Endothelial cell of umbilical vein (primary cell): ENCODE data around the gene UNKL. TPM values are rescaled to one million over a fixed set of nuclear protein-coding genes. Genes with fewer than 3 reads are reported as not detected.

Experiments used
- BruUV-seq: library from RNA; stranded (reverse); fragments of 400-500 nt; replicated peaks from 2 replicates; lab custom pipeline; 2021; lab: Mats Ljungman, UMichigan
- CTCF ChIA-PET: fragments of 300-600, 350-600 bp; sonication (Branson Sonifier 250); formaldehyde crosslinking; loops from one replicate; lab custom pipeline; 2021; ENCODE audit warnings: antibody characterized with exemption, inconsistent platforms; lab: Charles Lee
- POLR2A ChIA-PET: fragments of 300-600, 350-600 bp; sonication (Branson Sonifier 250); formaldehyde crosslinking; loops from one replicate; lab custom pipeline; 2021; ENCODE audit warnings: antibody characterized with exemption, inconsistent platforms; lab: Charles Lee
- DNase-seq: peaks from one replicate; pipeline ENCODE4 v3.0.0-alpha.2; 2011; ENCODE audit warnings: low read depth, low spot score
- FAIRE-seq: peaks from 2 replicates; lab custom pipeline; 2011; peaks lifted over from hg19 to GRCh38; lab: Jason Lieb, UNC
- H2AFZ ChIP-seq: 2 replicates; pipeline ENCODE4 v1.6.0; 2012; ENCODE audit warnings: low read depth, low read length, control low read depth, inconsistent platforms
- H3K27ac ChIP-seq: 2 replicates; pipeline ENCODE4 v1.5.1; 2011; ENCODE audit warnings: low read depth, mild to moderate bottlenecking, control low read depth, low read length, moderate library complexity; ENCODE audit not compliant: insufficient read depth
- H3K27me3 ChIP-seq, 2 experiments: 2 replicates each; pipeline versions ENCODE4 v1.6.0 to v1.6.1; 2011; ENCODE audit warnings: low read length in 2 of 2, mixed read lengths in 1 of 2; ENCODE audit not compliant: control insufficient read depth in 2 of 2, insufficient read depth in 2 of 2
- H3K36me3 ChIP-seq, 2 experiments: 2 replicates in 1 of 2; 3 replicates in 1 of 2; pipeline ENCODE4 v1.5.1; 2011; ENCODE audit warnings: low read length in 2 of 2, mild to moderate bottlenecking in 1 of 2, moderate library complexity in 1 of 2; ENCODE audit not compliant: control insufficient read depth in 2 of 2, insufficient read depth in 2 of 2; ENCODE audit errors: extremely low read depth in 1 of 2
- H3K4me1 ChIP-seq: 3 replicates; pipeline ENCODE4 v1.5.1; 2011; ENCODE audit warnings: mild to moderate bottlenecking, low read length; ENCODE audit not compliant: control insufficient read depth, insufficient read depth; ENCODE audit errors: extremely low read depth
- H3K4me2 ChIP-seq: 2 replicates; pipeline ENCODE4 v1.6.1; 2011; ENCODE audit warnings: low read length, control low read depth, mixed read lengths; ENCODE audit not compliant: insufficient read depth
- H3K4me3 ChIP-seq, 3 experiments: fragments of 200-600 bp in 1 of 3; sonication (generic), shearing (Covaris generic) in 1 of 3; replicated peaks in 1 of 3; 2 replicates each; pipeline ENCODE4 v1.5.1; 2011 to 2016; ENCODE audit warnings: control low read depth in 3 of 3, low read length in 3 of 3, mild to moderate bottlenecking in 2 of 3, inconsistent platforms in 1 of 3, low read depth in 1 of 3, moderate library complexity in 1 of 3; ENCODE audit not compliant: insufficient read depth in 1 of 3
- H3K79me2 ChIP-seq: 2 replicates; pipeline ENCODE4 v1.6.0; 2012; ENCODE audit warnings: low read length, inconsistent platforms; ENCODE audit not compliant: control insufficient read depth, insufficient read depth
- H3K9ac ChIP-seq: replicated peaks from 2 replicates; pipeline ENCODE3; 2011; ENCODE audit warnings: low read length, control low read depth; ENCODE audit not compliant: insufficient read depth; ENCODE audit errors: extremely low read depth
- H3K9me1 ChIP-seq: replicated peaks from 3 replicates; pipeline ENCODE4 v1.6.0; 2011; ENCODE audit warnings: mild to moderate bottlenecking, low read length; ENCODE audit not compliant: control insufficient read depth, insufficient read depth; ENCODE audit errors: extremely low read depth
- H3K9me3 ChIP-seq: replicated peaks from 2 replicates; pipeline ENCODE4 v1.5.1; 2012; ENCODE audit warnings: low read length, inconsistent platforms; ENCODE audit not compliant: control insufficient read depth, insufficient read depth
- H4K20me1 ChIP-seq: replicated peaks from 2 replicates; pipeline ENCODE3; 2011; ENCODE audit warnings: mild to moderate bottlenecking, low read length; ENCODE audit not compliant: control insufficient read depth, insufficient read depth; ENCODE audit errors: extremely low read depth
- EZH2 ChIP-seq: IDR thresholded peaks from 2 replicates; pipeline ENCODE4 v1.6.1; 2012; ENCODE audit warnings: borderline replicate concordance, low read depth, mild to moderate bottlenecking, moderate library complexity, low read length, inconsistent platforms; ENCODE audit not compliant: severe bottlenecking
- FOS ChIP-seq: IDR thresholded peaks from 2 replicates; pipeline ENCODE4 v1.6.1; 2011; ENCODE audit warnings: mild to moderate bottlenecking, low read length, moderate library complexity, borderline replicate concordance; ENCODE audit not compliant: insufficient read depth
- GATA2 ChIP-seq: IDR thresholded peaks from 2 replicates; pipeline ENCODE4 v1.7.0; 2011; ENCODE audit warnings: low read depth, mild to moderate bottlenecking, moderate library complexity, mixed read lengths, low read length; ENCODE audit not compliant: insufficient read length, insufficient read depth
- JUN ChIP-seq: IDR thresholded peaks from 2 replicates; pipeline ENCODE4 v1.6.1; 2011; ENCODE audit warnings: borderline replicate concordance, low read depth; ENCODE audit not compliant: insufficient read length, insufficient read depth
- MYC ChIP-seq: IDR thresholded peaks from one replicate; pipeline ENCODE4 v1.6.1; 2011; ENCODE audit warnings: mild to moderate bottlenecking, low read depth, low read length
- POLR2A ChIP-seq: IDR thresholded peaks from 2 replicates; pipeline ENCODE4 v1.6.1; 2012; ENCODE audit warnings: low read depth, mild to moderate bottlenecking, control low read depth, low read length
- POLR2AphosphoS5 ChIP-seq: IDR thresholded peaks from 2 replicates; pipeline ENCODE4 v1.6.1; 2012; ENCODE audit warnings: low read depth, mild to moderate bottlenecking, control low read depth, low read length, moderate library complexity; ENCODE audit not compliant: insufficient read depth
- dilution Hi-C: fragments of 300-500 bp; cut with MboI; formaldehyde crosslinking; loops from one replicate; pipeline ENCODE4 v1.15.0; 2019; ENCODE audit warnings: low sequenced_read_pairs; ENCODE audit not compliant: extremely low pct_ligation_motif_present
- intact Hi-C: fragments of 100-400 bp; cut with micrococcal nuclease; formaldehyde crosslinking; loops from one replicate; pipeline ENCODE4 v1.10.0; 2022
- polyA plus RNA-seq, 4 experiments: library from polyadenylated mRNA; depleted of rRNA in 3 of 4; stranded (reverse) in 3 of 4; unstranded in 1 of 4; fragments of >200 nt; gene quantifications; 2 replicates each; pipeline versions ENCODE4 v1.2.1 to v1.2.3, GENCODE V29; 2011 to 2012; ENCODE audit warnings: missing spikeins in 1 of 4
- total RNA-seq: library from RNA; stranded (reverse); gene quantifications from 2 replicates; pipeline ENCODE4 v1.2.3, GENCODE V29; 2021
- TF ChIP-seq, protein P1 (sequence below): IDR thresholded peaks from 2 replicates; pipeline ENCODE4 v1.6.1; 2011; ENCODE audit not compliant: insufficient read depth, insufficient read length
- TF ChIP-seq, protein P2 (sequence below), 2 donors: IDR thresholded peaks; 1 replicate in 1 of 2; 2 replicates in 1 of 2; pipeline ENCODE4 v1.5.1; 2011; ENCODE audit warnings: low read length in 2 of 2, mild to moderate bottlenecking in 2 of 2, moderate library complexity in 2 of 2, control low read depth in 1 of 2, inconsistent platforms in 1 of 2, low read depth in 1 of 2; ENCODE audit not compliant: insufficient read depth in 1 of 2; ENCODE audit errors: extremely low read depth in 1 of 2

The UNKL gene
- total and polyA plus RNA-seq, 2 donors (not counting 3 experiments of a cell fraction or from before 2014, with no cell fraction given): 17.1 to 32.8 TPM

DNA sequence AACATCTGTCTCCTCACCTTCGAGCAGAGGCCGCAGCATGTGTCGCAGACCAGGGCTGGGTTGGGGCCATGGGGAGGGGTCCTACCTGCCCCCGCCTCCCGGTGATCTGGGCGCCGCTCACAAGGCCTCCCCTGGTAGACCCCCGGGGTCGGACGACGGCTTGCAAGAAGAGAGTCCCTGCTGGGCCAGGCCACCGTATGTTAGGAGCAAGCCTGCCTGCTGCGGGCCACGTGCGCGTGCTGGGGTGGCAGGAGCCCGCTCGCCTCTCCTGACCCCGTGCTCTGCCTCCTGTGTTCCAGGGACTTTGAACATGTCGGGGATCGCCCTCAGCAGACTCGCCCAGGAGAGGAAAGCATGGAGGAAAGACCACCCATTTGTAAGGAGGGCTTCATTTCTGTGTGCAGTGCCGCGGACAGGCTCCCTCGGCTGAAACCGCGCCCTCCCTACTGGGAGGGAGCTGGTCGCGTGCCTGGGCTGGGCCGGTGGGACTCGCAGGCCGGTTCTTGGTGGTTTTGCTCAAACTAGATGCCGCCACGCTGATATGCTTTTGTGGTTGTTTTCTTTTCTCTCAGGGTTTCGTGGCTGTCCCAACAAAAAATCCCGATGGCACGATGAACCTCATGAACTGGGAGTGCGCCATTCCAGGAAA is 100.7 kb downstream of the UNKL start:
- POLR2A ChIA-PET: no interaction called here

More for the DNA sequence above, 100.7 kb downstream of the UNKL start:
- BruUV-seq: no TSS peak
- Histone ChIP-seq H3K36me3 (peaks cover 20 to 42% of the 10 kb centered on the region in 2 experiments), H3K79me2 (peaks cover 80% of the 10 kb centered on the region), H3K9me1 (no peaks in the 10 kb centered on the region), H2AFZ (no peak overlapping the region), H3K4me2 (no peak overlapping the region), H3K27ac (no peak overlapping the region), H4K20me1 (no peaks in the 10 kb centered on the region), H3K4me1 (peaks cover 14% of the 10 kb centered on the region), H3K4me3 (no peak overlapping the region), H3K27me3 (no peaks in the 10 kb centered on the region), H3K9ac (no peak overlapping the region), H3K9me3 (no peaks in the 10 kb centered on the region)
- dilution Hi-C loops (no loop called here), intact Hi-C loops (no loop called here)
- FAIRE-seq: no peak
- TF ChIP-seq GATA2: no peak
- TF ChIP-seq POLR2A: no peak
- no peak for TF ChIP-seq POLR2AphosphoS5
- TF ChIP-seq, protein P1, sequence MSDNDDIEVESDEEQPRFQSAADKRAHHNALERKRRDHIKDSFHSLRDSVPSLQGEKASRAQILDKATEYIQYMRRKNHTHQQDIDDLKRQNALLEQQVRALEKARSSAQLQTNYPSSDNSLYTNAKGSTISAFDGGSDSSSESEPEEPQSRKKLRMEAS: no peak
- TF ChIP-seq, protein P2, sequence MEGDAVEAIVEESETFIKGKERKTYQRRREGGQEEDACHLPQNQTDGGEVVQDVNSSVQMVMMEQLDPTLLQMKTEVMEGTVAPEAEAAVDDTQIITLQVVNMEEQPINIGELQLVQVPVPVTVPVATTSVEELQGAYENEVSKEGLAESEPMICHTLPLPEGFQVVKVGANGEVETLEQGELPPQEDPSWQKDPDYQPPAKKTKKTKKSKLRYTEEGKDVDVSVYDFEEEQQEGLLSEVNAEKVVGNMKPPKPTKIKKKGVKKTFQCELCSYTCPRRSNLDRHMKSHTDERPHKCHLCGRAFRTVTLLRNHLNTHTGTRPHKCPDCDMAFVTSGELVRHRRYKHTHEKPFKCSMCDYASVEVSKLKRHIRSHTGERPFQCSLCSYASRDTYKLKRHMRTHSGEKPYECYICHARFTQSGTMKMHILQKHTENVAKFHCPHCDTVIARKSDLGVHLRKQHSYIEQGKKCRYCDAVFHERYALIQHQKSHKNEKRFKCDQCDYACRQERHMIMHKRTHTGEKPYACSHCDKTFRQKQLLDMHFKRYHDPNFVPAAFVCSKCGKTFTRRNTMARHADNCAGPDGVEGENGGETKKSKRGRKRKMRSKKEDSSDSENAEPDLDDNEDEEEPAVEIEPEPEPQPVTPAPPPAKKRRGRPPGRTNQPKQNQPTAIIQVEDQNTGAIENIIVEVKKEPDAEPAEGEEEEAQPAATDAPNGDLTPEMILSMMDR (IDR thresholded peaks at IDR 0.05; ENCODE audit: extremely low read depth in 1 of 2, insufficient read depth in 1 of 2, low read depth in 1 of 2, low read length in 2 of 2): no peak
- no peak for TF ChIP-seq EZH2
- TF ChIP-seq JUN: no peak
- TF ChIP-seq MYC: no peak
- no peak for TF ChIP-seq FOS
- no peak for DNase-seq
- CTCF ChIA-PET: no interaction called here

Other genes with a start within 250 kb of the UNKL start
- gene TPSG1, start 189.4 kb downstream of the UNKL start, total RNA-seq: not detected in 2 replicates
- gene TPSG1, start 189.4 kb downstream of the UNKL start, polyA plus RNA-seq: not detected in 2 replicates
- gene TPSB2, start 184.5 kb downstream of the UNKL start, total RNA-seq: not detected in 2 replicates
- not detected in 2 replicates for gene TPSB2, start 184.5 kb downstream of the UNKL start, polyA plus RNA-seq
- not detected in 2 replicates for gene TPSAB1, start 174.0 kb downstream of the UNKL start, total RNA-seq
- not detected in 2 replicates for gene TPSAB1, start 174.0 kb downstream of the UNKL start, polyA plus RNA-seq
- not detected in 2 replicates for gene TPSD1, start 158.6 kb downstream of the UNKL start, total RNA-seq
- not detected in 2 replicates for gene TPSD1, start 158.6 kb downstream of the UNKL start, polyA plus RNA-seq
- 230 and 233 TPM in 2 replicates for gene UBE2I, start 105.1 kb downstream of the UNKL start, total RNA-seq
- gene UBE2I, start 105.1 kb downstream of the UNKL start, polyA plus RNA-seq: 121 and 122 TPM in 2 replicates
- 0.66 and 0.88 TPM in 2 replicates for gene BAIAP3, start 81.1 kb downstream of the UNKL start, total RNA-seq
- gene BAIAP3, start 81.1 kb downstream of the UNKL start, polyA plus RNA-seq: 0.27 and 0.36 TPM in 2 replicates
- gene TSR3, start 62.8 kb downstream of the UNKL start, total RNA-seq: 65.4 and 69.9 TPM in 2 replicates
- 82.7 and 88.7 TPM in 2 replicates for gene TSR3, start 62.8 kb downstream of the UNKL start, polyA plus RNA-seq
- 51.6 and 56.3 TPM in 2 replicates for gene GNPTG, start 62.8 kb downstream of the UNKL start, total RNA-seq
- 109 and 137 TPM in 2 replicates for gene GNPTG, start 62.8 kb downstream of the UNKL start, polyA plus RNA-seq
- 13.4 and 15.1 TPM in 2 replicates for gene UQCC4, start 6.0 kb upstream of the UNKL start, total RNA-seq
- 29.3 and 33.3 TPM in 2 replicates for gene UQCC4, start 6.0 kb upstream of the UNKL start, polyA plus RNA-seq
- gene PERCC1, start 16.4 kb upstream of the UNKL start, total RNA-seq: not detected in 2 replicates
- not detected in 2 replicates for gene PERCC1, start 16.4 kb upstream of the UNKL start, polyA plus RNA-seq
- 0.25 and 0.75 TPM in 2 replicates for gene CCDC154, start 29.9 kb upstream of the UNKL start, total RNA-seq
- gene CCDC154, start 29.9 kb upstream of the UNKL start, polyA plus RNA-seq: 0.13 and 0.65 TPM in 2 replicates
- 89.8 and 94.9 TPM in 2 replicates for gene CLCN7, start 60.3 kb upstream of the UNKL start, total RNA-seq
- gene CLCN7, start 60.3 kb upstream of the UNKL start, polyA plus RNA-seq: 59.8 and 76.1 TPM in 2 replicates
- gene PTX4, start 74.2 kb upstream of the UNKL start, total RNA-seq: 0.31 TPM in 1 of 2 replicates, not detected in the other
- gene PTX4, start 74.2 kb upstream of the UNKL start, polyA plus RNA-seq: not detected in 2 replicates
- gene TELO2, start 78.7 kb upstream of the UNKL start, total RNA-seq: 60.5 and 61.6 TPM in 2 replicates
- 30.7 and 32.8 TPM in 2 replicates for gene TELO2, start 78.7 kb upstream of the UNKL start, polyA plus RNA-seq
- gene TMEM204, start 119.0 kb upstream of the UNKL start, total RNA-seq: 32.5 and 37.5 TPM in 2 replicates
- 50.7 and 68.8 TPM in 2 replicates for gene TMEM204, start 119.0 kb upstream of the UNKL start, polyA plus RNA-seq
- 16.6 and 18.9 TPM in 2 replicates for gene IFT140, start 197.4 kb upstream of the UNKL start, total RNA-seq
- gene IFT140, start 197.4 kb upstream of the UNKL start, polyA plus RNA-seq: 8.8 and 9.5 TPM in 2 replicates
- 28.9 and 30.8 TPM in 2 replicates for gene CRAMP1, start 197.7 kb upstream of the UNKL start, total RNA-seq
- gene CRAMP1, start 197.7 kb upstream of the UNKL start, polyA plus RNA-seq: 20.2 and 21.5 TPM in 2 replicates